ENCODE measurements around the gene VPS51. TPM values are rescaled to one million over a fixed set of nuclear protein-coding genes. Genes with fewer than 3 reads are reported as not detected.

Gene VPS51
- total and polyA plus RNA-seq, 9 of the 15 experiments (the other 6 are each of a cell fraction or from before 2014, with no cell fraction given) = 1.8 to 143 (median 46.8) TPM

- TF ChIP-seq E2F8 (IDR thresholded peaks at IDR 0.05; ENCODE audit: low read depth, partially characterized antibody) = no peak
- TF ChIP-seq ATF6 (CRISPR knock-in tag; IDR thresholded peaks at IDR 0.05) = 0 out of 2 replicates have a peak, but pooled peaks have one; percentile 29
- no peak for TF ChIP-seq ARID2 (IDR thresholded peaks at IDR 0.05)
- no peak for TF ChIP-seq HNRNPH1 (optimal IDR thresholded peaks at IDR 0.05; ENCODE audit: low read depth, low read length)
- no peak for TF ChIP-seq ZFP1 (CRISPR knock-in tag; IDR thresholded peaks at IDR 0.05)
- no peak for TF ChIP-seq ARID1B (IDR thresholded peaks at IDR 0.05)
- no peak for TF ChIP-seq CHCHD3 (CRISPR knock-in tag; IDR thresholded peaks at IDR 0.05)
- TF ChIP-seq THRB (CRISPR knock-in tag; conservative IDR thresholded peaks at IDR 0.05) = no peak
- TF ChIP-seq ARID3B (CRISPR knock-in tag; IDR thresholded peaks at IDR 0.05; ENCODE audit: borderline replicate concordance) = no peak
- TF ChIP-seq RFX1 (IDR thresholded peaks at IDR 0.05) = no peak
- no peak for TF ChIP-seq JUNB (CRISPR knock-in tag; conservative IDR thresholded peaks at IDR 0.05)
- TF ChIP-seq NR2C2 (CRISPR knock-in tag; IDR thresholded peaks at IDR 0.05) = no peak
- 0 out of 2 replicates have a peak, but pooled peaks have one; percentile 15 for TF ChIP-seq NR2C2 (tag; IDR thresholded peaks at IDR 0.05)
- TF ChIP-seq ZBTB7A (IDR thresholded peaks at IDR 0.05; ENCODE audit: borderline replicate concordance, control insufficient read depth, low read depth, low read length) = peak; percentile 38
- TF ChIP-seq KDM2B (CRISPR knock-in tag; IDR thresholded peaks at IDR 0.05) = 0 out of 2 replicates have a peak, but pooled peaks have one; percentile 57
- TF ChIP-seq ZNF57 (CRISPR knock-in tag; IDR thresholded peaks at IDR 0.05) = no peak
- TF ChIP-seq ZNF436 (CRISPR knock-in tag; IDR thresholded peaks at IDR 0.05) = no peak
- 0 out of 2 replicates have a peak, but pooled peaks have one; percentile 25 for TF ChIP-seq ZBTB2 (IDR thresholded peaks at IDR 0.05)
Measured at GRCh38 chr11:65112546-65113360, 16.7 kb downstream of the VPS51 start (continued).

Data from K562 (cell line).